Activated T-helper 17 cell treated with anti-CD3 and anti-CD28 coated beads, Interleukin-2, amount 50 U/mL, for 72 hours (primary cell): ENCODE results near the gene ECHS1. TPM values are rescaled to one million over a fixed set of nuclear protein-coding genes. Genes with fewer than 3 reads are reported as not detected.
"Not testable (repeated sequence)": the region's sequence is repeated elsewhere in the genome, so short reads cannot be mapped to it uniquely, and the experiment has no call there.

Experiments used
- ATAC-seq: fragments of 150-1000 bp; cut with Tn5 transposase; replicated peaks from 2 replicates; pipeline ENCODE4 v1.10.0; 2021; ENCODE audit warnings: mild to moderate bottlenecking, moderate library complexity
- H3K27ac Mint-ChIP-seq: one replicate; pipeline ENCODE4 v1.8.0; 2022; ENCODE audit warnings: mixed read lengths
- H3K27me3 Mint-ChIP-seq: one replicate; pipeline ENCODE4 v1.8.0; 2022; ENCODE audit warnings: mixed read lengths
- H3K36me3 Mint-ChIP-seq: one replicate; pipeline ENCODE4 v1.8.0; 2022; ENCODE audit warnings: low read depth, mild to moderate bottlenecking, mixed read lengths
- H3K4me1 Mint-ChIP-seq: one replicate; pipeline ENCODE4 v1.8.0; 2022; ENCODE audit warnings: mixed read lengths
- H3K4me3 Mint-ChIP-seq: one replicate; pipeline ENCODE4 v1.8.0; 2022; ENCODE audit warnings: mild to moderate bottlenecking, mixed read lengths
- H3K9me3 Mint-ChIP-seq: one replicate; pipeline ENCODE4 v1.8.0; 2022; ENCODE audit warnings: mixed read lengths
- total RNA-seq, 2 donors: library from RNA; stranded (reverse); gene quantifications; one replicate each; pipeline ENCODE4 v1.2.3, GENCODE V29; 2022

Gene ECHS1
- total RNA-seq, 2 donors from 2014 or later = 61.3 to 73.8 TPM

GRCh38 chr10:133377818-133378250, 4.7 kb upstream of the ECHS1 start:
- Mint-ChIP-seq H3K27me3 (no peaks in the 10 kb centered on the region), H3K4me1 (peaks cover 5% of the 10 kb centered on the region)

GRCh38 chr10:133377025-133377817, 4.1 kb upstream of the ECHS1 start:
- H3K27ac Mint-ChIP-seq = no peak overlapping the region
- no peaks in the 10 kb centered on the region for H3K9me3 Mint-ChIP-seq
- peaks cover 5% of the 10 kb centered on the region for H3K4me1 Mint-ChIP-seq
- no peaks in the 10 kb centered on the region for H3K27me3 Mint-ChIP-seq
- H3K36me3 Mint-ChIP-seq = no peaks in the 10 kb centered on the region
- no peak for ATAC-seq
- H3K4me3 Mint-ChIP-seq = peak overlapping the region; percentile 52

More at GRCh38 chr10:133377818-133378250, 4.7 kb upstream of the ECHS1 start:
- no peak for ATAC-seq
- Mint-ChIP-seq H3K27ac (no peak overlapping the region), H3K36me3 (no peaks in the 10 kb centered on the region), H3K4me3 (peak overlapping the region; percentile 61), H3K9me3 (no peaks in the 10 kb centered on the region)

GRCh38 chr10:133376183-133376582, 3.0 kb upstream of the ECHS1 start:
- not testable (repeated sequence) for H3K27me3 Mint-ChIP-seq, ATAC-seq, H3K27ac Mint-ChIP-seq, H3K4me1 Mint-ChIP-seq, H3K36me3 Mint-ChIP-seq, H3K9me3 Mint-ChIP-seq
- peak overlapping the region; percentile 52 for H3K4me3 Mint-ChIP-seq

- no peak overlapping the region for H3K4me3 Mint-ChIP-seq
These were observed 2.4 kb upstream of the ECHS1 start for GRCh38 chr10:133375357-133376115.

GRCh38 chr10:133372507-133372906, 647 bp downstream of the ECHS1 start:
- Mint-ChIP-seq H3K4me1 (peaks cover 5% of the 10 kb centered on the region), H3K27me3 (no peaks in the 10 kb centered on the region)

More at GRCh38 chr10:133375357-133376115, 2.4 kb upstream of the ECHS1 start:
- peaks cover under 1% of the 10 kb centered on the region for H3K36me3 Mint-ChIP-seq
- no peaks in the 10 kb centered on the region for H3K27me3 Mint-ChIP-seq
- no peaks in the 10 kb centered on the region for H3K9me3 Mint-ChIP-seq
- H3K27ac Mint-ChIP-seq = no peak overlapping the region
- H3K4me1 Mint-ChIP-seq = peaks cover 5% of the 10 kb centered on the region
- ATAC-seq = no peak

GRCh38 chr10:133370030-133370786, 2.9 kb downstream of the ECHS1 start:
- H3K4me1 Mint-ChIP-seq = peaks cover 5% of the 10 kb centered on the region
- no peak overlapping the region for H3K4me3 Mint-ChIP-seq
- H3K9me3 Mint-ChIP-seq = no peaks in the 10 kb centered on the region
- H3K36me3 Mint-ChIP-seq = peaks cover 42% of the 10 kb centered on the region
- no peak overlapping the region for H3K27ac Mint-ChIP-seq
- ATAC-seq = no peak
- no peaks in the 10 kb centered on the region for H3K27me3 Mint-ChIP-seq

More at GRCh38 chr10:133372507-133372906, 647 bp downstream of the ECHS1 start:
- Mint-ChIP-seq H3K27ac (no peak overlapping the region), H3K4me3 (peak overlapping the region; percentile 87), H3K9me3 (no peaks in the 10 kb centered on the region), H3K36me3 (peaks cover 30% of the 10 kb centered on the region)
- no peak for ATAC-seq

- Mint-ChIP-seq H3K27me3 (no peaks in the 10 kb centered on the region), H3K4me1 (no peaks in the 10 kb centered on the region), H3K4me3 (no peak overlapping the region), H3K36me3 (peaks cover 58% of the 10 kb centered on the region), H3K27ac (no peak overlapping the region), H3K9me3 (no peaks in the 10 kb centered on the region)
- ATAC-seq = no peak
These were observed 5.0 kb downstream of the ECHS1 start for GRCh38 chr10:133368153-133368552.

- not testable (repeated sequence) for H3K9me3 Mint-ChIP-seq
These were observed 5.7 kb downstream of the ECHS1 start for GRCh38 chr10:133367461-133367860.

GRCh38 chr10:133366751-133367150, 6.4 kb downstream of the ECHS1 start:
- Mint-ChIP-seq H3K36me3 (peaks cover 72% of the 10 kb centered on the region), H3K27me3 (no peaks in the 10 kb centered on the region), H3K4me1 (peaks cover 4% of the 10 kb centered on the region), H3K4me3 (no peak overlapping the region), H3K9me3 (no peaks in the 10 kb centered on the region), H3K27ac (no peak overlapping the region)
- no peak for ATAC-seq

More at GRCh38 chr10:133367461-133367860, 5.7 kb downstream of the ECHS1 start:
- H3K36me3 Mint-ChIP-seq = peaks cover 65% of the 10 kb centered on the region
- not testable (repeated sequence) for ATAC-seq, H3K4me1 Mint-ChIP-seq, H3K4me3 Mint-ChIP-seq, H3K27me3 Mint-ChIP-seq, H3K27ac Mint-ChIP-seq

GRCh38 chr10:133366130-133366478, 7.0 kb downstream of the ECHS1 start:
- no peak overlapping the region for H3K27ac Mint-ChIP-seq
- H3K4me3 Mint-ChIP-seq = no peak overlapping the region
- no peaks in the 10 kb centered on the region for H3K27me3 Mint-ChIP-seq

GRCh38 chr10:133365461-133366129, 7.6 kb downstream of the ECHS1 start:
- H3K9me3 Mint-ChIP-seq = no peaks in the 10 kb centered on the region
- H3K36me3 Mint-ChIP-seq = peaks cover 74% of the 10 kb centered on the region
- H3K4me3 Mint-ChIP-seq = no peak overlapping the region

More at GRCh38 chr10:133366130-133366478, 7.0 kb downstream of the ECHS1 start:
- Mint-ChIP-seq H3K9me3 (no peaks in the 10 kb centered on the region), H3K36me3 (peaks cover 74% of the 10 kb centered on the region), H3K4me1 (peaks cover 6% of the 10 kb centered on the region)
- no peak for ATAC-seq

GRCh38 chr10:133364645-133365431, 8.3 kb downstream of the ECHS1 start:
- Mint-ChIP-seq H3K27ac (no peak overlapping the region), H3K9me3 (no peaks in the 10 kb centered on the region), H3K36me3 (peaks cover 67% of the 10 kb centered on the region), H3K4me3 (no peak overlapping the region), H3K27me3 (no peaks in the 10 kb centered on the region), H3K4me1 (peaks cover 6% of the 10 kb centered on the region)
- ATAC-seq = no peak

More at GRCh38 chr10:133365461-133366129, 7.6 kb downstream of the ECHS1 start:
- Mint-ChIP-seq H3K27ac (no peak overlapping the region), H3K27me3 (no peaks in the 10 kb centered on the region), H3K4me1 (peaks cover 6% of the 10 kb centered on the region)
- no peak for ATAC-seq

- no peak for ATAC-seq
- H3K27ac Mint-ChIP-seq = no peak overlapping the region
- no peaks in the 10 kb centered on the region for H3K27me3 Mint-ChIP-seq
- no peaks in the 10 kb centered on the region for H3K9me3 Mint-ChIP-seq
- peaks cover 48% of the 10 kb centered on the region for H3K36me3 Mint-ChIP-seq
- peaks cover 6% of the 10 kb centered on the region for H3K4me1 Mint-ChIP-seq
- H3K4me3 Mint-ChIP-seq = no peak overlapping the region
These were observed 10.3 kb downstream of the ECHS1 start for GRCh38 chr10:133362846-133363245.
